HCT116 (cell line): ENCODE measurements around the gene PCSK9. TPM values are rescaled to one million over a fixed set of nuclear protein-coding genes. Genes with fewer than 3 reads are reported as not detected.

Experiments used
- ATAC-seq: fragments of 200-7000 bp; cut with Tn5 transposase; 2 replicates; pipeline ENCODE4 v1.9.1; 2020; ENCODE audit warnings: mild to moderate bottlenecking, moderate library complexity
- BruUV-seq: library from RNA; stranded (reverse); fragments of 400-500 nt; replicated peaks from 2 replicates; lab custom pipeline; 2021; lab: Mats Ljungman, UMichigan
- CTCF ChIA-PET: fragments of 300-600 bp; sonication (Branson Sonifier 250); formaldehyde crosslinking; loops from one replicate; lab custom pipeline; 2021; ENCODE audit warnings: antibody characterized with exemption; lab: Charles Lee
- POLR2A ChIA-PET: fragments of 300-600, 350-600 bp; sonication (Branson Sonifier 250); formaldehyde crosslinking; loops from one replicate; lab custom pipeline; 2021; ENCODE audit warnings: antibody characterized with exemption; lab: Charles Lee
- RAD21 ChIA-PET, 2 experiments: fragments of 300-600 bp; sonication (Branson Sonifier 250); formaldehyde crosslinking; loops; one replicate each; lab custom pipeline; 2023; ENCODE audit warnings: low total read pairs in 2 of 2; ENCODE audit not compliant: uncharacterized antibody in 2 of 2, unreplicated experiment in 2 of 2, low non-redundant PET in 1 of 2; lab: Charles Lee
- DNase-seq: peaks from one replicate; pipeline ENCODE4 v3.0.0-alpha.2; 2010; ENCODE audit warnings: low read depth, low spot score
- H2AFZ ChIP-seq: fragments of 200-600 bp; shearing (Covaris generic), sonication (generic); 2 replicates; pipeline ENCODE4 v1.6.1; 2017; ENCODE audit warnings: low read depth, mixed run types, mixed read lengths, antibody characterized with exemption, low read length; ENCODE audit not compliant: poor library complexity, severe bottlenecking
- H3K27ac ChIP-seq: 2 replicates; pipeline ENCODE4 v1.5.1; 2012; ENCODE audit warnings: low read depth, low read length
- H3K27me3 ChIP-seq: fragments of 200-600 bp; sonication (generic); 2 replicates; pipeline ENCODE4 v1.6.1; 2016; ENCODE audit warnings: mixed run types, low read length, mixed read lengths; ENCODE audit not compliant: insufficient read depth
- H3K36me3 ChIP-seq, 2 experiments: fragments of 200-500 bp in 1 of 2; fragments of 200-600 bp in 1 of 2; sonication (Bioruptor generic) in 1 of 2; sonication (generic) in 1 of 2; 2 replicates each; pipeline versions ENCODE4 v1.5.1 to v1.6.1; 2014 to 2016; ENCODE audit warnings: low read length in 2 of 2, inconsistent platforms in 1 of 2, mixed read lengths in 1 of 2, mixed run types in 1 of 2; ENCODE audit not compliant: insufficient read depth in 2 of 2, control insufficient read depth in 1 of 2
- H3K4me1 ChIP-seq, 2 experiments: fragments of 200-600 bp in 1 of 2; sonication (generic) in 1 of 2; 2 replicates each; pipeline versions ENCODE4 v1.5.1 to v1.6.1; 2012 to 2017; ENCODE audit warnings: low read length in 2 of 2, inconsistent platforms in 1 of 2, mild to moderate bottlenecking in 1 of 2, mixed read lengths in 1 of 2, mixed run types in 1 of 2, moderate library complexity in 1 of 2; ENCODE audit not compliant: insufficient read depth in 2 of 2, control insufficient read depth in 1 of 2
- H3K4me2 ChIP-seq: fragments of 200-600 bp; sonication (generic); 2 replicates; pipeline ENCODE4 v1.6.1; 2017; ENCODE audit warnings: mixed run types, low read length, mixed read lengths
- H3K4me3 ChIP-seq, 2 experiments: fragments of 200-600 bp in 1 of 2; sonication (generic) in 1 of 2; replicated peaks in 1 of 2; 2 replicates each; pipeline ENCODE4 v1.5.1; 2011 to 2016; ENCODE audit warnings: low read length in 2 of 2, control low read depth in 1 of 2, low read depth in 1 of 2, mild to moderate bottlenecking in 1 of 2, mixed read lengths in 1 of 2, mixed run types in 1 of 2
- H3K79me2 ChIP-seq: fragments of 200-600 bp; sonication (generic); 2 replicates; pipeline ENCODE4 v1.6.1; 2017; ENCODE audit warnings: mild to moderate bottlenecking, mixed run types, low read length, moderate library complexity, mixed read lengths; ENCODE audit not compliant: insufficient read depth
- H3K9ac ChIP-seq: fragments of 200-600 bp; sonication (generic); 2 replicates; pipeline ENCODE4 v1.6.1; 2016; ENCODE audit warnings: low read length, mixed read lengths
- H3K9me2 ChIP-seq: fragments of 200-600 bp; sonication (generic), shearing (Covaris generic); 2 replicates; pipeline ENCODE4 v1.6.1; 2017; ENCODE audit warnings: mixed run types, mild to moderate bottlenecking, moderate library complexity; ENCODE audit not compliant: insufficient read depth
- H3K9me3 ChIP-seq, 2 experiments: fragments of 200-500 bp in 1 of 2; fragments of 200-600 bp in 1 of 2; sonication (Bioruptor generic) in 1 of 2; sonication (generic) in 1 of 2; 2 replicates each; pipeline ENCODE4 v1.6.1; 2014 to 2017; ENCODE audit warnings: low read length in 2 of 2, mixed read lengths in 2 of 2, inconsistent platforms in 1 of 2, low read depth in 1 of 2, mild to moderate bottlenecking in 1 of 2, mixed run types in 1 of 2, moderate library complexity in 1 of 2; ENCODE audit not compliant: control insufficient read depth in 1 of 2, insufficient read depth in 1 of 2
- H4K20me1 ChIP-seq: fragments of 200-600 bp; sonication (generic), shearing (Covaris generic); 2 replicates; pipeline ENCODE4 v1.6.1; 2017; ENCODE audit warnings: mixed run types, mild to moderate bottlenecking, moderate library complexity; ENCODE audit not compliant: insufficient read depth
- CBX3 ChIP-seq: IDR thresholded peaks from 2 replicates; pipeline ENCODE4 v1.6.1; 2012; ENCODE audit warnings: low read depth
- CEBPB ChIP-seq: IDR thresholded peaks from 2 replicates; pipeline ENCODE4 v1.6.1; 2012; ENCODE audit warnings: low read depth
- ELF1 ChIP-seq: IDR thresholded peaks from 2 replicates; pipeline ENCODE4 v1.6.1; 2012; ENCODE audit warnings: low read depth, borderline replicate concordance
- EZH2 ChIP-seq: fragments of 200-600 bp; sonication (generic); IDR thresholded peaks from 2 replicates; pipeline ENCODE4 v1.6.1; 2017; ENCODE audit warnings: antibody characterized with exemption, mixed run types
- EZH2phosphoT487 ChIP-seq: fragments of 200-600 bp; IDR thresholded peaks from 2 replicates; pipeline ENCODE4 v1.6.1; 2018; ENCODE audit warnings: antibody characterized with exemption, borderline replicate concordance
- JUND ChIP-seq: IDR thresholded peaks from 2 replicates; pipeline ENCODE4 v1.6.1; 2012
- POLR2A ChIP-seq: IDR thresholded peaks from 2 replicates; pipeline ENCODE4 v1.7.0; 2011; ENCODE audit warnings: borderline replicate concordance; ENCODE audit not compliant: insufficient read depth, insufficient read length; ENCODE audit errors: extremely low read depth
- RAD21 ChIP-seq: IDR thresholded peaks from 2 replicates; pipeline ENCODE4 v1.6.1; 2012; ENCODE audit warnings: low read depth, mild to moderate bottlenecking
- SP1 ChIP-seq: IDR thresholded peaks from 2 replicates; pipeline ENCODE4 v1.6.1; 2012; ENCODE audit warnings: low read depth
- SRF ChIP-seq: IDR thresholded peaks from 2 replicates; pipeline ENCODE4 v1.6.1; 2012; ENCODE audit warnings: low read depth
- YY1 ChIP-seq: IDR thresholded peaks from 2 replicates; pipeline ENCODE4 v1.6.1; 2011; ENCODE audit warnings: low read length, low read depth, moderate library complexity, mild to moderate bottlenecking; ENCODE audit not compliant: insufficient replicate concordance; ENCODE audit errors: extremely low read depth
- intact Hi-C: fragments of 100-400 bp; cut with micrococcal nuclease; formaldehyde crosslinking; loops from 2 replicates; pipeline ENCODE4 v1.10.0; 2022
- total RNA-seq: library from RNA; stranded (reverse); gene quantifications from one replicate; pipeline ENCODE4 v1.2.1, GENCODE V29; 2021; ENCODE audit not compliant: unreplicated experiment
- TF ChIP-seq, protein P1 (sequence below), 3 experiments: fragments of 200-600 bp in 1 of 3; sonication (generic) in 1 of 3; IDR thresholded peaks in 2 of 3; conservative IDR thresholded peaks in 1 of 3; 2 replicates each; pipeline ENCODE4 v1.5.1; 2012 to 2017; ENCODE audit warnings: low read depth in 2 of 3, low read length in 2 of 3, antibody characterized with exemption in 1 of 3, borderline replicate concordance in 1 of 3, control low read depth in 1 of 3, mild to moderate bottlenecking in 1 of 3, mixed read lengths in 1 of 3, mixed run types in 1 of 3, moderate library complexity in 1 of 3; ENCODE audit not compliant: insufficient read depth in 1 of 3
- TF ChIP-seq, protein P2 (sequence below): IDR thresholded peaks from 2 replicates; pipeline ENCODE4 v1.6.1; 2012
- TF ChIP-seq, protein P3 (sequence below): IDR thresholded peaks from 2 replicates; pipeline ENCODE4 v1.6.1; 2011; ENCODE audit warnings: mild to moderate bottlenecking, low read length, moderate library complexity; ENCODE audit not compliant: insufficient replicate concordance; ENCODE audit errors: extremely low read depth
- TF ChIP-seq, protein P4 (sequence below): IDR thresholded peaks from 2 replicates; pipeline ENCODE4 v1.6.1; 2012

The PCSK9 gene
- total RNA-seq, 1 experiment from 2014 or later, result 39.6 TPM

DNA sequence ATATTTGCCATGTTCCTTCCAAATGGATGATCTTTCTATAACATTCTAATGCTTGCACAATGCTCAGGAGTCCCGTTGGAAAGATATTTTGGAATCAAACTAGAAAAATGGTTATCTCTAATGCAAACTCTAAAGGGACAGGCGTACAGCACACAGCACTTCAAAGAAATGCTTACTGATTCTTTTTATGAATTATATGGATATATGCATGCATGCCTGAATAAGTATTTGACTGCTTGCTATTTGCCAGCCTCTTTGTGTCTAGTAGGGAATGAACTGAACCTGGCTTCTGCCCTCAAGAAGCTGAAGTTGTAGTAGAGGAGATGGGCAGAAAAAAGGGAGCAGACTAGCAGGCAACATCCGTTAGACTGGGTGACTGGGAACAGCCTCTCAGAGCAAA lies 48.1 kb downstream of the PCSK9 start (continued):
- no peak for TF ChIP-seq YY1
- TF ChIP-seq, protein P1, sequence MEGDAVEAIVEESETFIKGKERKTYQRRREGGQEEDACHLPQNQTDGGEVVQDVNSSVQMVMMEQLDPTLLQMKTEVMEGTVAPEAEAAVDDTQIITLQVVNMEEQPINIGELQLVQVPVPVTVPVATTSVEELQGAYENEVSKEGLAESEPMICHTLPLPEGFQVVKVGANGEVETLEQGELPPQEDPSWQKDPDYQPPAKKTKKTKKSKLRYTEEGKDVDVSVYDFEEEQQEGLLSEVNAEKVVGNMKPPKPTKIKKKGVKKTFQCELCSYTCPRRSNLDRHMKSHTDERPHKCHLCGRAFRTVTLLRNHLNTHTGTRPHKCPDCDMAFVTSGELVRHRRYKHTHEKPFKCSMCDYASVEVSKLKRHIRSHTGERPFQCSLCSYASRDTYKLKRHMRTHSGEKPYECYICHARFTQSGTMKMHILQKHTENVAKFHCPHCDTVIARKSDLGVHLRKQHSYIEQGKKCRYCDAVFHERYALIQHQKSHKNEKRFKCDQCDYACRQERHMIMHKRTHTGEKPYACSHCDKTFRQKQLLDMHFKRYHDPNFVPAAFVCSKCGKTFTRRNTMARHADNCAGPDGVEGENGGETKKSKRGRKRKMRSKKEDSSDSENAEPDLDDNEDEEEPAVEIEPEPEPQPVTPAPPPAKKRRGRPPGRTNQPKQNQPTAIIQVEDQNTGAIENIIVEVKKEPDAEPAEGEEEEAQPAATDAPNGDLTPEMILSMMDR (IDR thresholded peaks at IDR 0.05 in 2 of 3, conservative IDR thresholded peaks at IDR 0.05 in 1 of 3; ENCODE audit: borderline replicate concordance in 1 of 3, insufficient read depth in 1 of 3, low read depth in 2 of 3, low read length in 2 of 3), result no peak

DNA sequence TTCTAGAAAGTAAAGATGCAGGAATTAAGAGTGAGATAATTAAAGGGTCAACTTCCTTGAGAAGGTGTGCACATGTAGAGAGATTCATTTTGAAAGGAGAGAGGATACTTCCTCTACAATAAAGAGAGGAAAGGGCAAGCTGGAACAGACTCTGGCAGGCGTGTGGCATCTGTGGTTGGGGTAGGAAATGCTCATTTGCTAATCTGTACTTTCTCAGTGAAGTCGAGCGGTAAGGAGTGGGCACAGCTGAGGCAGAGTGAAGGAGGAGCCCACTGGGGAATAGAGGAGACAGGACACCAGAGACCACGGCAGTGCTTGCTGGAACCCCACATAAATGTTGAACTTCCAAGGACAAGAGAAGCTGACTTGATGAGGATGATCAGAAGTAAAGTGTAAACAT lies 49.1 kb downstream of the PCSK9 start:
- Histone ChIP-seq H3K9me2 (no peaks in the 10 kb centered on the region), H3K9me3 (no peaks in the 10 kb centered on the region), H4K20me1 (no peaks in the 10 kb centered on the region), H3K4me1 (no peaks in the 10 kb centered on the region), H3K4me2 (no peak overlapping the region), H2AFZ (no peak overlapping the region), H3K4me3 (no peak overlapping the region), H3K79me2 (no peaks in the 10 kb centered on the region), H3K27me3 (no peaks in the 10 kb centered on the region), H3K9ac (no peak overlapping the region), H3K36me3 (peaks cover 43 to 47% of the 10 kb centered on the region in 2 experiments), H3K27ac (no peak overlapping the region)
- ATAC-seq, result no peak
- CTCF ChIA-PET, result no interaction called here
- no TSS peak for BruUV-seq
- RAD21 ChIA-PET, result no interaction called here
- intact Hi-C loops, result no loop called here
- POLR2A ChIA-PET, result no interaction called here
- TF ChIP-seq, protein P1 (IDR thresholded peaks at IDR 0.05 in 2 of 3, conservative IDR thresholded peaks at IDR 0.05 in 1 of 3; ENCODE audit: borderline replicate concordance in 1 of 3, insufficient read depth in 1 of 3, low read depth in 2 of 3, low read length in 2 of 3), result no peak
- no peak for TF ChIP-seq RAD21
- TF ChIP-seq POLR2A, result no peak
- no peak for TF ChIP-seq JUND
- TF ChIP-seq SRF, result no peak
- TF ChIP-seq CBX3, result no peak
- TF ChIP-seq CEBPB, result no peak
- TF ChIP-seq, protein P2, sequence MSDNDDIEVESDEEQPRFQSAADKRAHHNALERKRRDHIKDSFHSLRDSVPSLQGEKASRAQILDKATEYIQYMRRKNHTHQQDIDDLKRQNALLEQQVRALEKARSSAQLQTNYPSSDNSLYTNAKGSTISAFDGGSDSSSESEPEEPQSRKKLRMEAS, result no peak
- no peak for TF ChIP-seq EZH2
- TF ChIP-seq, protein P3, sequence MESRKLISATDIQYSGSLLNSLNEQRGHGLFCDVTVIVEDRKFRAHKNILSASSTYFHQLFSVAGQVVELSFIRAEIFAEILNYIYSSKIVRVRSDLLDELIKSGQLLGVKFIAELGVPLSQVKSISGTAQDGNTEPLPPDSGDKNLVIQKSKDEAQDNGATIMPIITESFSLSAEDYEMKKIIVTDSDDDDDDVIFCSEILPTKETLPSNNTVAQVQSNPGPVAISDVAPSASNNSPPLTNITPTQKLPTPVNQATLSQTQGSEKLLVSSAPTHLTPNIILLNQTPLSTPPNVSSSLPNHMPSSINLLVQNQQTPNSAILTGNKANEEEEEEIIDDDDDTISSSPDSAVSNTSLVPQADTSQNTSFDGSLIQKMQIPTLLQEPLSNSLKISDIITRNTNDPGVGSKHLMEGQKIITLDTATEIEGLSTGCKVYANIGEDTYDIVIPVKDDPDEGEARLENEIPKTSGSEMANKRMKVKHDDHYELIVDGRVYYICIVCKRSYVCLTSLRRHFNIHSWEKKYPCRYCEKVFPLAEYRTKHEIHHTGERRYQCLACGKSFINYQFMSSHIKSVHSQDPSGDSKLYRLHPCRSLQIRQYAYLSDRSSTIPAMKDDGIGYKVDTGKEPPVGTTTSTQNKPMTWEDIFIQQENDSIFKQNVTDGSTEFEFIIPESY, result no peak
- TF ChIP-seq, protein P4, sequence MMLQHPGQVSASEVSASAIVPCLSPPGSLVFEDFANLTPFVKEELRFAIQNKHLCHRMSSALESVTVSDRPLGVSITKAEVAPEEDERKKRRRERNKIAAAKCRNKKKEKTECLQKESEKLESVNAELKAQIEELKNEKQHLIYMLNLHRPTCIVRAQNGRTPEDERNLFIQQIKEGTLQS, result no peak
- no peak for TF ChIP-seq EZH2phosphoT487
- TF ChIP-seq ELF1, result no peak
- no peak for TF ChIP-seq SP1
- DNase-seq, result no peak
